ENCODE data around the gene TRMT2A. TPM values are rescaled to one million over a fixed set of nuclear protein-coding genes. Genes with fewer than 3 reads are reported as not detected.

TRMT2A gene
- total and polyA plus RNA-seq, 8 donors = 23.8 to 120 (median 34.1) TPM

- intact Hi-C loops (cut with DNase I) = no loop called here
- no peaks in the 10 kb centered on the region for H3K9me3 ChIP-seq
- WGBS, 2 donors = 89 to 95% methylated on average over 7 of the region's 7 CpGs
- H3K27ac ChIP-seq = no peak overlapping the region
- TF ChIP-seq CTCF (IDR thresholded peaks at IDR 0.05) = no peak
- peak in 2 of 6 donors; percentile 20 to 38 for DNase-seq
- peaks cover 4 to 11% (median 8%) of the 10 kb centered on the region in 3 donors for H3K4me1 ChIP-seq
- no peak for FAIRE-seq
- H3K27me3 ChIP-seq = no peaks in the 10 kb centered on the region
- no peak for ATAC-seq
- H3K4me3 ChIP-seq = no peak overlapping the region
- H3K36me3 ChIP-seq = peaks cover 0 to 56% (median 40%) of the 10 kb centered on the region in 3 donors
These were observed 9.5 kb downstream of the TRMT2A start for GRCh38 chr22:20107471-20107901.

DNA sequence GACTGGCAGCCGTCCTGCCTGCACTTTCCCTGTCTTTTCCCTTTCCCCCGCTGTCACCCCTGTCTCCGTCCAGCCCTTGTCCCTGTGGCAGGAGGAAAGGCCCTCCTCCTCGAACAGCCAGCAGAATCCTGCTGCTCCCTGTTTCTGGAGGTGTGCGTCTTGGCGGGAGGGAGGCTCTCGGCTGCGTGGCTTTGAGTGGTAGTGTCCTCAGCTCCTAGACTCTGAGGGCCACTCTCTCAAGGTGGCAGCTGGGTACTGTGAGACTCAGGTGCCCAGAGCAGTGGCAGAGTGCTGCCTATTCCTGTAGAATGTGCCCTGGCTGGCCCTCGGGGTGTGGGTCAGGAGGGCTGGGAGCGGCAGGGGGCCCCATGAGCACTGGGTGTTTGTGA, 10.2 kb downstream of the TRMT2A start:
- Histone ChIP-seq H3K27me3 (no peaks in the 10 kb centered on the region), H3K4me3 (no peak overlapping the region), H3K4me1 (peaks cover 0 to 5% (median 1%) of the 10 kb centered on the region in 3 donors), H3K27ac (no peak overlapping the region), H3K36me3 (peaks cover 0 to 56% (median 40%) of the 10 kb centered on the region in 3 donors), H3K9me3 (no peaks in the 10 kb centered on the region)
- intact Hi-C loops (cut with DNase I) = no loop called here
- 93 to 94% methylated on average over 10 of the region's 10 CpGs for WGBS, 2 donors
- peak in 2 of 6 donors; percentile 21 to 56 for DNase-seq
- ATAC-seq = no peak
- no peak for TF ChIP-seq CTCF (IDR thresholded peaks at IDR 0.05)
- FAIRE-seq = no peak

- no peak overlapping the region for H3K27ac ChIP-seq
- WGBS, 2 donors = 87 to 88% methylated on average over 19 to 20 of the region's 20 CpGs
- DNase-seq (peak in 2 of 6 donors; percentile 20 to 24), ATAC-seq (no peak), FAIRE-seq (no peak)
- H3K36me3 ChIP-seq = peaks cover 0 to 56% (median 40%) of the 10 kb centered on the region in 3 donors
- H3K9me3 ChIP-seq = no peaks in the 10 kb centered on the region
- peaks cover 0 to 4% (median 0%) of the 10 kb centered on the region in 3 donors for H3K4me1 ChIP-seq
- no peak overlapping the region for H3K4me3 ChIP-seq
- intact Hi-C loops (cut with DNase I) = no loop called here
- no peaks in the 10 kb centered on the region for H3K27me3 ChIP-seq
- no peak for TF ChIP-seq CTCF (IDR thresholded peaks at IDR 0.05)
These were observed 10.7 kb downstream of the TRMT2A start for GRCh38 chr22:20106205-20106848.

DNA sequence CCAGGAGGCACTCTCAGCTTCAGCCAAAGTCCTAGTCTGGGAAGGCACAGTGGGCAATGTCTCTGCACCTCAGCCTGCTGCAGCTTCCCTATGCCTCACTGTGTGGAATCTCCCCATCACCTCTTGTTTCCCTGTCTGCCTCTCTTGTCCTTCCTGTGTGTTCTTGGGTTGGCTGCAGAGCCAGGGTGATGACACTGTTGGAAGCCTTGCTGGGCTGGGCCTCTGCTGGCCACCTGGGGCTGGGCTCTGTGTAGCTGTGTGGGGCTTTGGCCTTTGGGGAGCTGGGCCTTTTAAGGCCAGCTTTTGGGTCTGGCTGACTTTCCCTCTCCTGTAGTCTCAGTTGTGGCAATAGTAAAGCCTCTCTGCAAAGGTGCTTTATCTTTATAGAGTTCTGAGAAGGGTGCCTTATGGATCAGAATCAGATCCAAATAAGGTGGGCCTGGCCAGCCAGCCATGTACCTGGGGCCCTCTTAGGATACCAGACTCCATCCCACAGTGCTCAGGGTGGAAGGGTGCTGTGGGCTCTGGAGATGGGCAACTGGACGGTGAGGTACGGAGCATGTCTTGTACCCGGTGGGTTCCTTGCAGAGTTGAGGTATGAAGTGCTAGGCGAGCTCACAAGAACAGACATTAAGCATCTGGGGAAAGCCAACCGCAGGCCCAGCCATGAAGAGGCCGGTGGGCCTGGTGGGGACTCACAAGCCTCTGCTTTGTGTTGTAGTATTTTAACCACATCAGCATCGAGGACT, 11.4 kb downstream of the TRMT2A start:
- no peaks in the 10 kb centered on the region for H3K27me3 ChIP-seq
- H3K27ac ChIP-seq = no peak overlapping the region
- intact Hi-C loops (cut with DNase I) = no loop called here
- H3K4me1 ChIP-seq = no peaks in the 10 kb centered on the region
- H3K36me3 ChIP-seq = peaks cover 0 to 61% (median 40%) of the 10 kb centered on the region in 3 donors
- no peak overlapping the region for H3K4me3 ChIP-seq
- FAIRE-seq (no peak), ATAC-seq (no peak), DNase-seq (peak in 2 of 6 donors; percentile 4 to 25)
- 93 to 95% methylated on average over 7 of the region's 7 CpGs for WGBS, 2 donors
- no peak for TF ChIP-seq CTCF (IDR thresholded peaks at IDR 0.05)
- H3K9me3 ChIP-seq = no peaks in the 10 kb centered on the region

Measured in pancreas (tissue), 10 donors.